WTC11 (cell line): ENCODE results near the gene TTLL3. TPM values are rescaled to one million over a fixed set of nuclear protein-coding genes. Genes with fewer than 3 reads are reported as not detected.
A peak's percentile ranks its signal among the peaks of the same experiment; 100 is the strongest.

Source experiments
- ATAC-seq: fragments of 200-7000 bp; cut with Tn5 transposase; 2 replicates; pipeline ENCODE4 v1.10.0; 2021; ENCODE audit warnings: mild to moderate bottlenecking, moderate library complexity
- CTCF ChIA-PET: fragments of 300-600 bp; sonication (Branson Sonifier 250); formaldehyde crosslinking; loops from one replicate; lab custom pipeline; 2021; ENCODE audit warnings: antibody characterized with exemption; lab: Charles Lee
- POLR2A ChIA-PET: fragments of 350-600 bp; sonication (Branson Sonifier 250); formaldehyde crosslinking; loops from one replicate; lab custom pipeline; 2021; ENCODE audit warnings: antibody characterized with exemption; lab: Charles Lee
- DNase-seq: peaks from one replicate; pipeline ENCODE4 v3.0.0; 2021; ENCODE audit warnings: low spot score
- H3K27ac Mint-ChIP-seq: 2 replicates; pipeline ENCODE4 v1.8.0; 2021; ENCODE audit warnings: mixed read lengths
- H3K27me3 Mint-ChIP-seq: 2 replicates; pipeline ENCODE4 v1.8.0; 2021; ENCODE audit warnings: low read depth, mild to moderate bottlenecking, moderate library complexity, mixed read lengths
- H3K36me3 Mint-ChIP-seq: 2 replicates; pipeline ENCODE4 v1.8.0; 2021; ENCODE audit warnings: mixed read lengths
- H3K4me1 Mint-ChIP-seq: 2 replicates; pipeline ENCODE4 v1.8.0; 2022; ENCODE audit warnings: mixed read lengths
- H3K4me3 Mint-ChIP-seq: 2 replicates; pipeline ENCODE4 v1.8.0; 2021; ENCODE audit warnings: mild to moderate bottlenecking, moderate library complexity, mixed read lengths
- H3K9me3 Mint-ChIP-seq: 2 replicates; pipeline ENCODE4 v1.8.0; 2021; ENCODE audit warnings: mixed read lengths
- AFF4 ChIP-seq: sonication (generic); formaldehyde crosslinking; IDR thresholded peaks from 2 replicates; pipeline ENCODE4 v1.8.1; 2023; ENCODE audit warnings: mild to moderate bottlenecking, missing genetic modification reagents, borderline replicate concordance
- ATF3 ChIP-seq: sonication (generic); formaldehyde crosslinking; conservative IDR thresholded peaks from 2 replicates; pipeline ENCODE4 v1.8.1; 2022; ENCODE audit warnings: mild to moderate bottlenecking, missing genetic modification reagents
- CREB1 ChIP-seq: sonication (generic); formaldehyde crosslinking; IDR thresholded peaks from 2 replicates; pipeline ENCODE4 v1.8.0; 2023; ENCODE audit warnings: mild to moderate bottlenecking, missing genetic modification reagents
- EMX1 ChIP-seq: fragments of 250-450 bp; sonication (Bioruptor Pico); IDR thresholded peaks from 2 replicates; pipeline ENCODE4 v1.8.0; 2021; ENCODE audit warnings: mild to moderate bottlenecking
- FOXK1 ChIP-seq: sonication (generic); formaldehyde crosslinking; IDR thresholded peaks from 2 replicates; pipeline ENCODE4 v1.8.0; 2022; ENCODE audit warnings: mild to moderate bottlenecking, moderate library complexity, missing genetic modification reagents
- GRHL2 ChIP-seq: fragments of 250-450 bp; sonication (Bioruptor Pico); IDR thresholded peaks from 2 replicates; pipeline ENCODE4 v1.8.0; 2022; ENCODE audit warnings: mild to moderate bottlenecking, moderate library complexity; ENCODE audit not compliant: insufficient replicate concordance, severe bottlenecking
- KAT7 ChIP-seq: sonication (generic); formaldehyde crosslinking; IDR thresholded peaks from 2 replicates; pipeline ENCODE4 v1.8.1; 2023; ENCODE audit warnings: missing genetic modification reagents, mild to moderate bottlenecking, borderline replicate concordance
- MAX ChIP-seq: sonication (generic); formaldehyde crosslinking; IDR thresholded peaks from 2 replicates; pipeline ENCODE4 v1.8.0; 2022; ENCODE audit warnings: mild to moderate bottlenecking, missing genetic modification reagents
- NFYB ChIP-seq: sonication (generic); formaldehyde crosslinking; conservative IDR thresholded peaks from 2 replicates; pipeline ENCODE4 v1.8.0; 2022; ENCODE audit warnings: low read depth, missing genetic modification reagents
- PRDM15 ChIP-seq: sonication (generic); formaldehyde crosslinking; IDR thresholded peaks from 2 replicates; pipeline ENCODE4 v1.8.0; 2022; ENCODE audit warnings: missing genetic modification reagents
- SMAD3 ChIP-seq: sonication (generic); formaldehyde crosslinking; IDR thresholded peaks from 2 replicates; pipeline ENCODE4 v1.8.0; 2022; ENCODE audit warnings: missing genetic modification reagents, mild to moderate bottlenecking, borderline replicate concordance
- SP1 ChIP-seq: sonication (generic); formaldehyde crosslinking; conservative IDR thresholded peaks from 2 replicates; pipeline ENCODE4 v1.8.1; 2022; ENCODE audit warnings: missing genetic modification reagents
- TCF7 ChIP-seq: sonication (generic); formaldehyde crosslinking; IDR thresholded peaks from 2 replicates; pipeline ENCODE4 v1.8.0; 2022; ENCODE audit warnings: mild to moderate bottlenecking, low read depth, missing genetic modification reagents, moderate library complexity
- USF2 ChIP-seq: sonication (generic); formaldehyde crosslinking; IDR thresholded peaks from 2 replicates; pipeline ENCODE4 v1.8.1; 2023; ENCODE audit warnings: mild to moderate bottlenecking, missing genetic modification reagents, moderate library complexity
- ZNF317 ChIP-seq: sonication (generic); formaldehyde crosslinking; IDR thresholded peaks from 2 replicates; pipeline ENCODE4 v1.8.1; 2023; ENCODE audit warnings: low read depth, mild to moderate bottlenecking, moderate library complexity, missing genetic modification reagents, borderline replicate concordance
- ZNF512 ChIP-seq: sonication (generic); formaldehyde crosslinking; IDR thresholded peaks from 2 replicates; pipeline ENCODE4 v1.8.1; 2022; ENCODE audit warnings: missing genetic modification reagents, borderline replicate concordance
- total RNA-seq: library from RNA; stranded (reverse); gene quantifications from 3 replicates; pipeline ENCODE4 v1.2.3, GENCODE V29; 2021

Gene TTLL3
- total RNA-seq, 1 experiment from 2014 or later: 14.7 TPM

GRCh38 chr3:9778143-9779074 lies 31.7 kb upstream of the TTLL3 start:
- POLR2A ChIA-PET: no interaction called here
- Mint-ChIP-seq H3K27ac (no peak overlapping the region), H3K4me1 (no peaks in the 10 kb centered on the region), H3K4me3 (no peak overlapping the region), H3K36me3 (peaks cover 23% of the 10 kb centered on the region), H3K9me3 (no peaks in the 10 kb centered on the region), H3K27me3 (peaks cover 36% of the 10 kb centered on the region)
- DNase-seq (no peak), ATAC-seq (no peak)
- TF ChIP-seq GRHL2 (CRISPR knock-in tag): no peak
- TF ChIP-seq AFF4 (CRISPR knock-in tag): no peak
- no peak for TF ChIP-seq EMX1 (CRISPR knock-in tag)
- no peak for TF ChIP-seq ZNF317 (CRISPR knock-in tag)
- CTCF ChIA-PET: interaction anchor here (1.3 kb wide), 1 partner anchor 29 kb away, joined by 3 read pairs; the partner anchor contains the start of gene OGG1

GRCh38 chr3:9779075-9779593 lies 30.9 kb upstream of the TTLL3 start:
- DNase-seq: no peak
- Mint-ChIP-seq H3K27ac (no peak overlapping the region), H3K9me3 (no peaks in the 10 kb centered on the region), H3K4me1 (no peaks in the 10 kb centered on the region), H3K27me3 (peaks cover 32% of the 10 kb centered on the region), H3K4me3 (no peak overlapping the region), H3K36me3 (peaks cover 28% of the 10 kb centered on the region)
- ChIA-PET POLR2A (no interaction called here), CTCF (no interaction called here)
- TF ChIP-seq PRDM15 (CRISPR knock-in tag) (no peak), CREB1 (no peak), NFYB (no peak), MAX (CRISPR knock-in tag) (no peak), FOXK1 (CRISPR knock-in tag) (no peak)
- TF ChIP-seq, all 79 proteins: peak for 0
- ATAC-seq: peak; percentile 47

GRCh38 chr3:9779721-9780457 lies 30.2 kb upstream of the TTLL3 start:
- DNase-seq: no peak
- no peaks in the 10 kb centered on the region for H3K4me1 Mint-ChIP-seq
- no peak overlapping the region for H3K4me3 Mint-ChIP-seq
- peaks cover 26% of the 10 kb centered on the region for H3K27me3 Mint-ChIP-seq
- ChIA-PET CTCF (no interaction called here), POLR2A (interaction anchor here (1.0 kb wide), 1 partner anchor 30 kb away, joined by 3 read pairs; the partner anchor contains the start of gene OGG1)
- ATAC-seq: no peak
- H3K36me3 Mint-ChIP-seq: peaks cover 30% of the 10 kb centered on the region
- H3K9me3 Mint-ChIP-seq: no peaks in the 10 kb centered on the region
- H3K27ac Mint-ChIP-seq: no peak overlapping the region
- TF ChIP-seq KAT7 (CRISPR knock-in tag) (no peak), TCF7 (CRISPR knock-in tag) (no peak), SMAD3 (CRISPR knock-in tag) (no peak), USF2 (no peak), NFYB (no peak), SP1 (CRISPR knock-in tag) (no peak), ZNF512 (CRISPR knock-in tag) (no peak), ATF3 (CRISPR knock-in tag) (no peak)
